ENCODE data around the gene VWA3B.

The VWA3B gene

GRCh38 chr2:98219152-98219551, 132.2 kb downstream of the VWA3B start:
- no peak overlapping the region for H3K4me3 ChIP-seq (ENCODE audit: low read depth, low read length)
- TF ChIP-seq CTCF (IDR thresholded peaks at IDR 0.05; ENCODE audit: low read depth, low read length) = no peak

- no peak overlapping the region for H3K4me3 ChIP-seq (ENCODE audit: low read depth, low read length)
- no peak for TF ChIP-seq CTCF (IDR thresholded peaks at IDR 0.05; ENCODE audit: low read depth, low read length)
Observed at GRCh38 chr2:98233941-98234340, 147.0 kb downstream of the VWA3B start.

DNA sequence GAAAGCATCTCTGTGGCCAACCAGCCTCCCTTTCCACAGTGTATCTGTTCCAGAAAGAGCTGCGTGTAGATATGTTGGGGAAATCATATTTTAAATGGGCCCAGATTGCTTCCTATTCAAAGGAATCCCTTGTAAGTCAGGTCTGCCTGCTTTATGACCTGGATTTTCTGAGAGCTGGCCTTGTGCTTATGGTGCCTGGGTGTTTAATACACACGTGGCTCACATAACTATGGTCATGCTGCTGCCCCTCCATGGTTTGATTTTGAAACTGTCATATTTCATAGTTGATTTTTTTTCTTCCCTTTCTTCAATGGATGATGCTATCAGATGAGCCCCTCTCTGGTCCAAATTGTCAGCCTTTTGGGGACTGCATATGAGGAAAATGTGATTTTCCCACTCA, 147.8 kb downstream of the VWA3B start:
- TF ChIP-seq CTCF (IDR thresholded peaks at IDR 0.05; ENCODE audit: low read depth, low read length) = no peak
- no peak overlapping the region for H3K4me3 ChIP-seq (ENCODE audit: low read depth, low read length)

DNA sequence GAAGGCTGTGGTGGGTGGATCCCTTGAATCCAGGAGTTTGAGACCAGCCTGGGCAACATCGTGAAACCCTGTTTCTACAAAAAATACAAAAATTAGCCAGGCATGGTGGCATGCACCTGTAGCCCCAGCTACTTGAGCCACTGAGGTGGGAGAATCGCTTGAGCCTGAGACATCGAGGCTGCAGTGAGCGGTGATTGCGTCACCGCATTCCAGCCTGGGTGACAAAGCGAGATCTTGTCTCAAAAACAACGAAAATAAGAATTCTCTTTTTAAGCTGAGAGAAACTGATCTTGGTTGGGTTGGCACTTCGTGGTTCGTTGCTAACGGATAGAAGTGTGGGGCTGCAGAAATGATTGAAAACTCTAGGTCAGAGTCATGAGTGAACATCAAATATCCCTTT, 150.0 kb downstream of the VWA3B start:
- no peak overlapping the region for H3K4me3 ChIP-seq (ENCODE audit: low read depth, low read length)
- no peak for TF ChIP-seq CTCF (IDR thresholded peaks at IDR 0.05; ENCODE audit: low read depth, low read length)

DNA sequence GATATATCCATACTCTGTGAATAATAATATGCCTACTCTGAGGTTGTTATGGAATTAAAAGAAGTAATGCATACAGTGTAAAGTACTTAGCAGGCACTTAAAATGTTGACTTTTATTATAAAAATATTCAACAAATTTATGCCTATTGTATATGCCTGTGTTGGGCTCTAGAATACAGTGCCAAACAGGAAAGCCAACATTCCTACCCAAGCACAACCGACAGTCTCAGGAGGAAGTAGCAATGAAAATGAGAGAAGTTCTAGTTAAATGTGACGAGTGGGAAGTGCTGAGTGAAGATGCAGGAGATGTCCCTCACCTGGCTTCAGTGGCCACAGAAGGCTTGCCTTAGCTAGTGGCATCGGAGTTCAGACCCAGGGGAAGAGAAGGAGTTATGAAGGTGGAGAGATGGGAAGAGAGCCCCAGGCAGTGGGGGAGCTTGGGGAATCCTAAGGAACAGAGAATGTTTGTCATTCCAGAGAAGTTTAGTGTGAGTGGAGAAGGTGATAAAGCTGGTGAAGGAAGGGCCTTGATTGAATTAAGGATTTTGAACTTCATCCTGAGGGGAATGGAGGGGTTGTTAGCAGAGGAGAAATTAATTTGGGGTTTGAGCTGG, 153.9 kb downstream of the VWA3B start:
- TF ChIP-seq CTCF (IDR thresholded peaks at IDR 0.05; ENCODE audit: low read depth, low read length) = no peak
- H3K4me3 ChIP-seq (ENCODE audit: low read depth, low read length) = no peak overlapping the region

DNA sequence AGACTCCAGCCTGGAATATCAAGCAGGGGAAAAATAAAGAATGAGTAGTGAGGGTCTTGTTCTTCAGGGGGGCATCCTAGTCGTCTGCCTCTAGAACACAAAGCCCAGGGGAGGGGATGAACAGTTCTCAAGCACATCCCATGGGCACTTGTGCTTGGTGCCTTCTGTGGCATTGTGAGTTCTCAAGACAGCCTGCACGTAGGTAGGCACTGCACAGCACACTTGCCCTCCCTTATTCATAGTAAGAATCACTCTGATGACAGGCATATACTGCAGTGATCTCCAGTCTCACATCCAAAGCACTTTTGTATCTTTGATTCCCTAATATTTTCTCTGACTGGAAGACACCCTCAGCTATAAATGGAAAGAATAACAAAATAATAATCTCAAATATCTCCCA, 154.6 kb downstream of the VWA3B start:
- TF ChIP-seq CTCF (IDR thresholded peaks at IDR 0.05; ENCODE audit: low read depth, low read length) = no peak
- no peak overlapping the region for H3K4me3 ChIP-seq (ENCODE audit: low read depth, low read length)

GRCh38 chr2:98242003-98242402, 155.0 kb downstream of the VWA3B start:
- no peak overlapping the region for H3K4me3 ChIP-seq (ENCODE audit: low read depth, low read length)
- no peak for TF ChIP-seq CTCF (IDR thresholded peaks at IDR 0.05; ENCODE audit: low read depth, low read length)
